PFSK-1 (cell line): ENCODE measurements around the gene USP50.

Source experiments
- POLR2AphosphoS5 ChIP-seq: IDR thresholded peaks from 2 replicates; pipeline ENCODE4 v1.6.1; 2012; ENCODE audit warnings: low read depth, mild to moderate bottlenecking, control low read depth, low read length, moderate library complexity
- SIN3A ChIP-seq: IDR thresholded peaks from 2 replicates; pipeline ENCODE4 v1.6.1; 2012; ENCODE audit warnings: mild to moderate bottlenecking, low read length, moderate library complexity, borderline replicate concordance; ENCODE audit not compliant: insufficient read depth
- TAF1 ChIP-seq: IDR thresholded peaks from 2 replicates; pipeline ENCODE4 v1.6.1; 2012; ENCODE audit warnings: low read length, control low read depth, borderline replicate concordance; ENCODE audit not compliant: insufficient read depth
- TF ChIP-seq, protein P1 (sequence below), 2 experiments: IDR thresholded peaks; 2 replicates each; pipeline versions ENCODE4 v1.6.1 to v1.8.0; 2011 to 2012; ENCODE audit warnings: low read depth in 2 of 2, low read length in 2 of 2, control low read depth in 1 of 2, inconsistent platforms in 1 of 2, mild to moderate bottlenecking in 1 of 2, moderate library complexity in 1 of 2; ENCODE audit not compliant: insufficient read depth in 1 of 2

DNA sequence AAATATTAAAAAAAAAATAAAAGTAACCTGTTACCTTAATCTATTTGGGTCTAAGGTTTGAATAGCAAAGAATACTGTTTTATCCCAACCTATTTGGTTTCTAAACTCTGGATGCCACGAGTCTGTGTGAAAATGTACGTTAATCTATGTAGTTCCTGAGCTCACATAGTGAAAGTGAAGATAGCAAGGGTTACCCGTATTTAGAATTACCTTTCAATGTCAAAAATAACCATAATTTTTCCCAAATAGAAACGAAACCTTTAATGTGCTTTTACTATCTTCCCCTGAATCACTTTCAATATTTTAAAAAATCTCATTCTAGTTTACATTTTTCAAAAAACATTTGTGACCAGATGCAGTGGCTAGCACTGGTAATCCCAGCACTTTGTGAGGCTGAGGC lies 5.8 kb upstream of the USP50 start:
- TF ChIP-seq POLR2AphosphoS5: no peak
- TF ChIP-seq, protein P1, sequence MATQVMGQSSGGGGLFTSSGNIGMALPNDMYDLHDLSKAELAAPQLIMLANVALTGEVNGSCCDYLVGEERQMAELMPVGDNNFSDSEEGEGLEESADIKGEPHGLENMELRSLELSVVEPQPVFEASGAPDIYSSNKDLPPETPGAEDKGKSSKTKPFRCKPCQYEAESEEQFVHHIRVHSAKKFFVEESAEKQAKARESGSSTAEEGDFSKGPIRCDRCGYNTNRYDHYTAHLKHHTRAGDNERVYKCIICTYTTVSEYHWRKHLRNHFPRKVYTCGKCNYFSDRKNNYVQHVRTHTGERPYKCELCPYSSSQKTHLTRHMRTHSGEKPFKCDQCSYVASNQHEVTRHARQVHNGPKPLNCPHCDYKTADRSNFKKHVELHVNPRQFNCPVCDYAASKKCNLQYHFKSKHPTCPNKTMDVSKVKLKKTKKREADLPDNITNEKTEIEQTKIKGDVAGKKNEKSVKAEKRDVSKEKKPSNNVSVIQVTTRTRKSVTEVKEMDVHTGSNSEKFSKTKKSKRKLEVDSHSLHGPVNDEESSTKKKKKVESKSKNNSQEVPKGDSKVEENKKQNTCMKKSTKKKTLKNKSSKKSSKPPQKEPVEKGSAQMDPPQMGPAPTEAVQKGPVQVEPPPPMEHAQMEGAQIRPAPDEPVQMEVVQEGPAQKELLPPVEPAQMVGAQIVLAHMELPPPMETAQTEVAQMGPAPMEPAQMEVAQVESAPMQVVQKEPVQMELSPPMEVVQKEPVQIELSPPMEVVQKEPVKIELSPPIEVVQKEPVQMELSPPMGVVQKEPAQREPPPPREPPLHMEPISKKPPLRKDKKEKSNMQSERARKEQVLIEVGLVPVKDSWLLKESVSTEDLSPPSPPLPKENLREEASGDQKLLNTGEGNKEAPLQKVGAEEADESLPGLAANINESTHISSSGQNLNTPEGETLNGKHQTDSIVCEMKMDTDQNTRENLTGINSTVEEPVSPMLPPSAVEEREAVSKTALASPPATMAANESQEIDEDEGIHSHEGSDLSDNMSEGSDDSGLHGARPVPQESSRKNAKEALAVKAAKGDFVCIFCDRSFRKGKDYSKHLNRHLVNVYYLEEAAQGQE (IDR thresholded peaks at IDR 0.05; ENCODE audit: insufficient read depth in 1 of 2, low read depth in 2 of 2, low read length in 2 of 2): no peak
- TF ChIP-seq TAF1: no peak
- TF ChIP-seq SIN3A: no peak
